HCT116 (cell line): ENCODE data around the gene OR52N5. TPM values are rescaled to one million over a fixed set of nuclear protein-coding genes. Genes with fewer than 3 reads are reported as not detected.

Experiments
- ATAC-seq: fragments of 200-7000 bp; cut with Tn5 transposase; 2 replicates; pipeline ENCODE4 v1.9.1; 2020; ENCODE audit warnings: mild to moderate bottlenecking, moderate library complexity
- BruUV-seq: library from RNA; stranded (reverse); fragments of 400-500 nt; replicated peaks from 2 replicates; lab custom pipeline; 2021; lab: Mats Ljungman, UMichigan
- CTCF ChIA-PET: fragments of 300-600 bp; sonication (Branson Sonifier 250); formaldehyde crosslinking; loops from one replicate; lab custom pipeline; 2021; ENCODE audit warnings: antibody characterized with exemption; lab: Charles Lee
- POLR2A ChIA-PET: fragments of 300-600, 350-600 bp; sonication (Branson Sonifier 250); formaldehyde crosslinking; loops from one replicate; lab custom pipeline; 2021; ENCODE audit warnings: antibody characterized with exemption; lab: Charles Lee
- RAD21 ChIA-PET, 2 experiments: fragments of 300-600 bp; sonication (Branson Sonifier 250); formaldehyde crosslinking; loops; one replicate each; lab custom pipeline; 2023; ENCODE audit warnings: low total read pairs in 2 of 2; ENCODE audit not compliant: uncharacterized antibody in 2 of 2, unreplicated experiment in 2 of 2, low non-redundant PET in 1 of 2; lab: Charles Lee
- DNase-seq: peaks from one replicate; pipeline ENCODE4 v3.0.0-alpha.2; 2010; ENCODE audit warnings: low read depth, low spot score
- H2AFZ ChIP-seq: fragments of 200-600 bp; shearing (Covaris generic), sonication (generic); 2 replicates; pipeline ENCODE4 v1.6.1; 2017; ENCODE audit warnings: low read depth, mixed run types, mixed read lengths, antibody characterized with exemption, low read length; ENCODE audit not compliant: poor library complexity, severe bottlenecking
- H3K27ac ChIP-seq: 2 replicates; pipeline ENCODE4 v1.5.1; 2012; ENCODE audit warnings: low read depth, low read length
- H3K27me3 ChIP-seq: fragments of 200-600 bp; sonication (generic); 2 replicates; pipeline ENCODE4 v1.6.1; 2016; ENCODE audit warnings: mixed run types, low read length, mixed read lengths; ENCODE audit not compliant: insufficient read depth
- H3K36me3 ChIP-seq, 2 experiments: fragments of 200-500 bp in 1 of 2; fragments of 200-600 bp in 1 of 2; sonication (Bioruptor generic) in 1 of 2; sonication (generic) in 1 of 2; 2 replicates each; pipeline versions ENCODE4 v1.5.1 to v1.6.1; 2014 to 2016; ENCODE audit warnings: low read length in 2 of 2, inconsistent platforms in 1 of 2, mixed read lengths in 1 of 2, mixed run types in 1 of 2; ENCODE audit not compliant: insufficient read depth in 2 of 2, control insufficient read depth in 1 of 2
- H3K4me1 ChIP-seq, 2 experiments: fragments of 200-600 bp in 1 of 2; sonication (generic) in 1 of 2; 2 replicates each; pipeline versions ENCODE4 v1.5.1 to v1.6.1; 2012 to 2017; ENCODE audit warnings: low read length in 2 of 2, inconsistent platforms in 1 of 2, mild to moderate bottlenecking in 1 of 2, mixed read lengths in 1 of 2, mixed run types in 1 of 2, moderate library complexity in 1 of 2; ENCODE audit not compliant: insufficient read depth in 2 of 2, control insufficient read depth in 1 of 2
- H3K4me2 ChIP-seq: fragments of 200-600 bp; sonication (generic); 2 replicates; pipeline ENCODE4 v1.6.1; 2017; ENCODE audit warnings: mixed run types, low read length, mixed read lengths
- H3K4me3 ChIP-seq, 2 experiments: fragments of 200-600 bp in 1 of 2; sonication (generic) in 1 of 2; replicated peaks in 1 of 2; 2 replicates each; pipeline ENCODE4 v1.5.1; 2011 to 2016; ENCODE audit warnings: low read length in 2 of 2, control low read depth in 1 of 2, low read depth in 1 of 2, mild to moderate bottlenecking in 1 of 2, mixed read lengths in 1 of 2, mixed run types in 1 of 2
- H3K79me2 ChIP-seq: fragments of 200-600 bp; sonication (generic); 2 replicates; pipeline ENCODE4 v1.6.1; 2017; ENCODE audit warnings: mild to moderate bottlenecking, mixed run types, low read length, moderate library complexity, mixed read lengths; ENCODE audit not compliant: insufficient read depth
- H3K9ac ChIP-seq: fragments of 200-600 bp; sonication (generic); 2 replicates; pipeline ENCODE4 v1.6.1; 2016; ENCODE audit warnings: low read length, mixed read lengths
- H3K9me2 ChIP-seq: fragments of 200-600 bp; sonication (generic), shearing (Covaris generic); 2 replicates; pipeline ENCODE4 v1.6.1; 2017; ENCODE audit warnings: mixed run types, mild to moderate bottlenecking, moderate library complexity; ENCODE audit not compliant: insufficient read depth
- H3K9me3 ChIP-seq, 2 experiments: fragments of 200-500 bp in 1 of 2; fragments of 200-600 bp in 1 of 2; sonication (Bioruptor generic) in 1 of 2; sonication (generic) in 1 of 2; 2 replicates each; pipeline ENCODE4 v1.6.1; 2014 to 2017; ENCODE audit warnings: low read length in 2 of 2, mixed read lengths in 2 of 2, inconsistent platforms in 1 of 2, low read depth in 1 of 2, mild to moderate bottlenecking in 1 of 2, mixed run types in 1 of 2, moderate library complexity in 1 of 2; ENCODE audit not compliant: control insufficient read depth in 1 of 2, insufficient read depth in 1 of 2
- H4K20me1 ChIP-seq: fragments of 200-600 bp; sonication (generic), shearing (Covaris generic); 2 replicates; pipeline ENCODE4 v1.6.1; 2017; ENCODE audit warnings: mixed run types, mild to moderate bottlenecking, moderate library complexity; ENCODE audit not compliant: insufficient read depth
- CBX3 ChIP-seq: IDR thresholded peaks from 2 replicates; pipeline ENCODE4 v1.6.1; 2012; ENCODE audit warnings: low read depth
- CEBPB ChIP-seq: IDR thresholded peaks from 2 replicates; pipeline ENCODE4 v1.6.1; 2012; ENCODE audit warnings: low read depth
- CTCF ChIP-seq, 3 experiments: fragments of 200-600 bp in 1 of 3; sonication (generic) in 1 of 3; IDR thresholded peaks in 2 of 3; conservative IDR thresholded peaks in 1 of 3; 2 replicates each; pipeline ENCODE4 v1.5.1; 2012 to 2017; ENCODE audit warnings: low read depth in 2 of 3, low read length in 2 of 3, antibody characterized with exemption in 1 of 3, borderline replicate concordance in 1 of 3, control low read depth in 1 of 3, mild to moderate bottlenecking in 1 of 3, mixed read lengths in 1 of 3, mixed run types in 1 of 3, moderate library complexity in 1 of 3; ENCODE audit not compliant: insufficient read depth in 1 of 3
- EZH2 ChIP-seq: fragments of 200-600 bp; sonication (generic); IDR thresholded peaks from 2 replicates; pipeline ENCODE4 v1.6.1; 2017; ENCODE audit warnings: antibody characterized with exemption, mixed run types
- MAX ChIP-seq: IDR thresholded peaks from 2 replicates; pipeline ENCODE4 v1.6.1; 2012
- POLR2A ChIP-seq: IDR thresholded peaks from 2 replicates; pipeline ENCODE4 v1.7.0; 2011; ENCODE audit warnings: borderline replicate concordance; ENCODE audit not compliant: insufficient read depth, insufficient read length; ENCODE audit errors: extremely low read depth
- SP1 ChIP-seq: IDR thresholded peaks from 2 replicates; pipeline ENCODE4 v1.6.1; 2012; ENCODE audit warnings: low read depth
- SRF ChIP-seq: IDR thresholded peaks from 2 replicates; pipeline ENCODE4 v1.6.1; 2012; ENCODE audit warnings: low read depth
- TCF7L2 ChIP-seq: IDR thresholded peaks from 2 replicates; pipeline ENCODE4 v1.7.0; 2011; ENCODE audit warnings: borderline replicate concordance, inconsistent platforms; ENCODE audit not compliant: insufficient read depth, insufficient read length; ENCODE audit errors: extremely low read depth
- ZNF274 ChIP-seq: fragments of 200-500 bp; sonication (Bioruptor generic); IDR thresholded peaks from 2 replicates; pipeline ENCODE4 v1.6.1; 2014; ENCODE audit warnings: mild to moderate bottlenecking, low read depth, low read length, inconsistent platforms
- intact Hi-C: fragments of 100-400 bp; cut with micrococcal nuclease; formaldehyde crosslinking; loops from 2 replicates; pipeline ENCODE4 v1.10.0; 2022
- total RNA-seq: library from RNA; stranded (reverse); gene quantifications from one replicate; pipeline ENCODE4 v1.2.1, GENCODE V29; 2021; ENCODE audit not compliant: unreplicated experiment
- TF ChIP-seq, protein P1 (sequence below): IDR thresholded peaks from 2 replicates; pipeline ENCODE4 v1.6.1; 2011; ENCODE audit warnings: mild to moderate bottlenecking, low read length, moderate library complexity; ENCODE audit not compliant: insufficient replicate concordance; ENCODE audit errors: extremely low read depth

OR52N5 gene
- total RNA-seq, 1 experiment from 2014 or later: not detected

GRCh38 chr11:5767056-5767455, 16.1 kb downstream of the OR52N5 start:
- no peak overlapping the region for H3K4me3 ChIP-seq
- no peak overlapping the region for H3K27ac ChIP-seq
- H3K4me2 ChIP-seq: no peak overlapping the region
- TF ChIP-seq EZH2: no peak
- no peak for TF ChIP-seq MAX
- TF ChIP-seq CEBPB: no peak
- TF ChIP-seq SRF: no peak
- TF ChIP-seq, protein P1, sequence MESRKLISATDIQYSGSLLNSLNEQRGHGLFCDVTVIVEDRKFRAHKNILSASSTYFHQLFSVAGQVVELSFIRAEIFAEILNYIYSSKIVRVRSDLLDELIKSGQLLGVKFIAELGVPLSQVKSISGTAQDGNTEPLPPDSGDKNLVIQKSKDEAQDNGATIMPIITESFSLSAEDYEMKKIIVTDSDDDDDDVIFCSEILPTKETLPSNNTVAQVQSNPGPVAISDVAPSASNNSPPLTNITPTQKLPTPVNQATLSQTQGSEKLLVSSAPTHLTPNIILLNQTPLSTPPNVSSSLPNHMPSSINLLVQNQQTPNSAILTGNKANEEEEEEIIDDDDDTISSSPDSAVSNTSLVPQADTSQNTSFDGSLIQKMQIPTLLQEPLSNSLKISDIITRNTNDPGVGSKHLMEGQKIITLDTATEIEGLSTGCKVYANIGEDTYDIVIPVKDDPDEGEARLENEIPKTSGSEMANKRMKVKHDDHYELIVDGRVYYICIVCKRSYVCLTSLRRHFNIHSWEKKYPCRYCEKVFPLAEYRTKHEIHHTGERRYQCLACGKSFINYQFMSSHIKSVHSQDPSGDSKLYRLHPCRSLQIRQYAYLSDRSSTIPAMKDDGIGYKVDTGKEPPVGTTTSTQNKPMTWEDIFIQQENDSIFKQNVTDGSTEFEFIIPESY: no peak
- TF ChIP-seq CTCF (IDR thresholded peaks at IDR 0.05 in 2 of 3, conservative IDR thresholded peaks at IDR 0.05 in 1 of 3; ENCODE audit: borderline replicate concordance in 1 of 3, insufficient read depth in 1 of 3, low read depth in 2 of 3, low read length in 2 of 3): no peak
- no peak for TF ChIP-seq SP1
- no peak for TF ChIP-seq POLR2A
- no peak for TF ChIP-seq ZNF274
- TF ChIP-seq CBX3: no peak
- no peak for TF ChIP-seq TCF7L2
- no peak for DNase-seq
- no peaks in the 10 kb centered on the region for H3K4me1 ChIP-seq
- POLR2A ChIA-PET: no interaction called here
- no peak overlapping the region for H3K9ac ChIP-seq
- ATAC-seq: no peak
- no peak overlapping the region for H2AFZ ChIP-seq
- H3K9me3 ChIP-seq: no peaks in the 10 kb centered on the region
- H3K36me3 ChIP-seq: no peaks in the 10 kb centered on the region
- H4K20me1 ChIP-seq: no peaks in the 10 kb centered on the region
- no peaks in the 10 kb centered on the region for H3K9me2 ChIP-seq
- peaks cover 8% of the 10 kb centered on the region; the same call in 1 of the 2 replicates for H3K27me3 ChIP-seq
- RAD21 ChIA-PET: no interaction called here
- intact Hi-C loops: no loop called here
- CTCF ChIA-PET: no interaction called here
- no TSS peak for BruUV-seq
- H3K79me2 ChIP-seq: no peaks in the 10 kb centered on the region
